ENCODE results near the gene GLCE. TPM values are rescaled to one million over a fixed set of nuclear protein-coding genes. Genes with fewer than 3 reads are reported as not detected.
A peak's percentile ranks its signal among the peaks of the same experiment; 100 is the strongest.

The GLCE gene
- total and polyA plus RNA-seq, 9 of the 15 experiments (the other 6 are each of a cell fraction or from before 2014, with no cell fraction given), result 4.6 to 12.3 (median 10.6) TPM

- TF ChIP-seq ZBTB26 (CRISPR knock-in tag; IDR thresholded peaks at IDR 0.05), result no peak
- TF ChIP-seq PTBP1 (IDR thresholded peaks at IDR 0.05; ENCODE audit: low read depth, low read length), result 0 out of 2 replicates have a peak, but pooled peaks have one; percentile 38
- 0 out of 2 replicates have a peak, but pooled peaks have one; percentile 18 for TF ChIP-seq PHB (CRISPR knock-in tag; IDR thresholded peaks at IDR 0.05)
- TF ChIP-seq ZBTB34 (CRISPR knock-in tag; IDR thresholded peaks at IDR 0.05), result no peak
- no peak for TF ChIP-seq ZNF263 (CRISPR knock-in tag; IDR thresholded peaks at IDR 0.05; ENCODE audit: borderline replicate concordance)
- TF ChIP-seq BACH1 (tag; IDR thresholded peaks at IDR 0.05), result no peak
- no peak for TF ChIP-seq NR4A1 (CRISPR knock-in tag; IDR thresholded peaks at IDR 0.05)
- no peak for TF ChIP-seq NR4A1 (tag; IDR thresholded peaks at IDR 0.05)
- TF ChIP-seq ZNF696 (CRISPR knock-in tag; conservative IDR thresholded peaks at IDR 0.05), result no peak
- TF ChIP-seq ZNF778 (CRISPR knock-in tag; IDR thresholded peaks at IDR 0.05), result no peak
- TF ChIP-seq BHLHE40 (IDR thresholded peaks at IDR 0.05; ENCODE audit: low read length), result no peak
- no peak; the same call in 1 of the 2 replicates for TF ChIP-seq THAP12 (CRISPR knock-in tag; IDR thresholded peaks at IDR 0.05)
- no peak for TF ChIP-seq MLLT1 (IDR thresholded peaks at IDR 0.05)
- no peak for TF ChIP-seq ZNF830 (CRISPR knock-in tag; IDR thresholded peaks at IDR 0.05)
- no peak for TF ChIP-seq ZEB2 (IDR thresholded peaks at IDR 0.05)
- peak; percentile 36 for TF ChIP-seq RBBP5 (IDR thresholded peaks at IDR 0.05; ENCODE audit: borderline replicate concordance, insufficient read depth, low read length, poor library complexity, severe bottlenecking)
- TF ChIP-seq ZFP91 (CRISPR knock-in tag; IDR thresholded peaks at IDR 0.05), result no peak
- no peak for TF ChIP-seq NR0B1 (IDR thresholded peaks at IDR 0.05; ENCODE audit: partially characterized antibody)
Measured at GRCh38 chr15:69160141-69160993, at the start of gene GLCE (continued).
